ENCODE measurements around the gene STARD7. TPM values are rescaled to one million over a fixed set of nuclear protein-coding genes. Genes with fewer than 3 reads are reported as not detected.

Gene STARD7
- total and polyA plus RNA-seq, 2 experiments from 2014 or later: 72.2 to 222 TPM

DNA sequence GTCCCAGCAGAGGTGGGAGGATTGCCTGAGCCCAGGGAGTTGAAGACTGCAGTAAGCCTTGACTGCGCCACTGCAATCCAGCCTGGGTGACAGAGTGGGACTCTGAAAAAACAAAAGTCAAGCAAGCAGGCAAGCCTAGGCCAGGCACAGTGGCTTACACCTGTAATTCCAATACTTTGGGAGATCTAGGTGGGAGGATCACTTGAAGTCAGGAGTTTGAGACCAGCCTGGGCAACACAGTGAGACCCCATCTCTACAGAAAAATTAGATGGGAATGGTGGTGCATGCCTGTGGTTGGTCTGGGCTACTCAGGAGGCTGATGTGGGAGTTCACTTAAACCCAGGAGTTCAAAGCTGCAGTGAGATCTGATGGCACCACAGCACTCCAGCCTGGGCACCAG is 28.6 kb downstream of the STARD7 start:
- Histone ChIP-seq H4K20me1 (replicated peaks; ENCODE audit: insufficient read depth) (0 out of 2 replicates have a peak, but pooled peaks cover 4% of the 10 kb centered on the region), H3K27ac (ENCODE audit: low read depth) (no peak overlapping the region), H3K9me2 (ENCODE audit: insufficient read depth) (no peaks in the 10 kb centered on the region), H3K36me3 (ENCODE audit: insufficient read depth) (peaks cover 2% of the 10 kb centered on the region; the same call in 1 of the 2 replicates), H3K4me3 (no peak overlapping the region), H3K27me3 (ENCODE audit: insufficient read depth) (no peaks in the 10 kb centered on the region), H3K4me2 (no peak overlapping the region), H3K79me2 (replicated peaks; ENCODE audit: insufficient read depth) (no peaks in the 10 kb centered on the region), H3F3A (replicated peaks; ENCODE audit: low read depth) (0 out of 2 replicates have a peak, but pooled peaks cover 9% of the 10 kb centered on the region), H3K4me1 (ENCODE audit: insufficient read depth) (no peaks in the 10 kb centered on the region), H2AFZ (no peak overlapping the region)
- Mint-ChIP-seq H3K4me1 (no peaks in the 10 kb centered on the region), H3K9me3 (no peaks in the 10 kb centered on the region), H3K36me3 (ENCODE audit: low read depth) (peaks cover 13% of the 10 kb centered on the region), H3K27me3 (ENCODE audit: insufficient read depth, low read depth, poor library complexity) (peaks cover 5% of the 10 kb centered on the region), H3K4me3 (no peak overlapping the region), H3K27ac (no peak overlapping the region)
- TF ChIP-seq ZNF114 (CRISPR knock-in tag; IDR thresholded peaks at IDR 0.05) (no peak), JUNB (IDR thresholded peaks at IDR 0.05; ENCODE audit: unreplicated experiment) (no peak), EZH2phosphoT487 (IDR thresholded peaks at IDR 0.05; ENCODE audit: unreplicated experiment) (no peak), CREB1 (CRISPR knock-in tag; IDR thresholded peaks at IDR 0.05; ENCODE audit: low read depth) (no peak), NANOG (IDR thresholded peaks at IDR 0.05; ENCODE audit: borderline replicate concordance) (no peak), STAT1 (IDR thresholded peaks at IDR 0.05; ENCODE audit: unreplicated experiment) (no peak), ZNF331 (CRISPR knock-in tag; IDR thresholded peaks at IDR 0.05; ENCODE audit: low read depth) (no peak), POLR2AphosphoS5 (IDR thresholded peaks at IDR 0.05; ENCODE audit: low read depth) (no peak), EZH2 (IDR thresholded peaks at IDR 0.05; ENCODE audit: low read depth, unreplicated experiment) (no peak)
- TF ChIP-seq, protein P1, sequence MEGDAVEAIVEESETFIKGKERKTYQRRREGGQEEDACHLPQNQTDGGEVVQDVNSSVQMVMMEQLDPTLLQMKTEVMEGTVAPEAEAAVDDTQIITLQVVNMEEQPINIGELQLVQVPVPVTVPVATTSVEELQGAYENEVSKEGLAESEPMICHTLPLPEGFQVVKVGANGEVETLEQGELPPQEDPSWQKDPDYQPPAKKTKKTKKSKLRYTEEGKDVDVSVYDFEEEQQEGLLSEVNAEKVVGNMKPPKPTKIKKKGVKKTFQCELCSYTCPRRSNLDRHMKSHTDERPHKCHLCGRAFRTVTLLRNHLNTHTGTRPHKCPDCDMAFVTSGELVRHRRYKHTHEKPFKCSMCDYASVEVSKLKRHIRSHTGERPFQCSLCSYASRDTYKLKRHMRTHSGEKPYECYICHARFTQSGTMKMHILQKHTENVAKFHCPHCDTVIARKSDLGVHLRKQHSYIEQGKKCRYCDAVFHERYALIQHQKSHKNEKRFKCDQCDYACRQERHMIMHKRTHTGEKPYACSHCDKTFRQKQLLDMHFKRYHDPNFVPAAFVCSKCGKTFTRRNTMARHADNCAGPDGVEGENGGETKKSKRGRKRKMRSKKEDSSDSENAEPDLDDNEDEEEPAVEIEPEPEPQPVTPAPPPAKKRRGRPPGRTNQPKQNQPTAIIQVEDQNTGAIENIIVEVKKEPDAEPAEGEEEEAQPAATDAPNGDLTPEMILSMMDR (conservative IDR thresholded peaks at IDR 0.05; ENCODE audit: low read depth in 2 of 2): no peak
- TF ChIP-seq, protein P2, sequence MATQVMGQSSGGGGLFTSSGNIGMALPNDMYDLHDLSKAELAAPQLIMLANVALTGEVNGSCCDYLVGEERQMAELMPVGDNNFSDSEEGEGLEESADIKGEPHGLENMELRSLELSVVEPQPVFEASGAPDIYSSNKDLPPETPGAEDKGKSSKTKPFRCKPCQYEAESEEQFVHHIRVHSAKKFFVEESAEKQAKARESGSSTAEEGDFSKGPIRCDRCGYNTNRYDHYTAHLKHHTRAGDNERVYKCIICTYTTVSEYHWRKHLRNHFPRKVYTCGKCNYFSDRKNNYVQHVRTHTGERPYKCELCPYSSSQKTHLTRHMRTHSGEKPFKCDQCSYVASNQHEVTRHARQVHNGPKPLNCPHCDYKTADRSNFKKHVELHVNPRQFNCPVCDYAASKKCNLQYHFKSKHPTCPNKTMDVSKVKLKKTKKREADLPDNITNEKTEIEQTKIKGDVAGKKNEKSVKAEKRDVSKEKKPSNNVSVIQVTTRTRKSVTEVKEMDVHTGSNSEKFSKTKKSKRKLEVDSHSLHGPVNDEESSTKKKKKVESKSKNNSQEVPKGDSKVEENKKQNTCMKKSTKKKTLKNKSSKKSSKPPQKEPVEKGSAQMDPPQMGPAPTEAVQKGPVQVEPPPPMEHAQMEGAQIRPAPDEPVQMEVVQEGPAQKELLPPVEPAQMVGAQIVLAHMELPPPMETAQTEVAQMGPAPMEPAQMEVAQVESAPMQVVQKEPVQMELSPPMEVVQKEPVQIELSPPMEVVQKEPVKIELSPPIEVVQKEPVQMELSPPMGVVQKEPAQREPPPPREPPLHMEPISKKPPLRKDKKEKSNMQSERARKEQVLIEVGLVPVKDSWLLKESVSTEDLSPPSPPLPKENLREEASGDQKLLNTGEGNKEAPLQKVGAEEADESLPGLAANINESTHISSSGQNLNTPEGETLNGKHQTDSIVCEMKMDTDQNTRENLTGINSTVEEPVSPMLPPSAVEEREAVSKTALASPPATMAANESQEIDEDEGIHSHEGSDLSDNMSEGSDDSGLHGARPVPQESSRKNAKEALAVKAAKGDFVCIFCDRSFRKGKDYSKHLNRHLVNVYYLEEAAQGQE (IDR thresholded peaks at IDR 0.05; ENCODE audit: unreplicated experiment): no peak
- TF ChIP-seq, protein P3, sequence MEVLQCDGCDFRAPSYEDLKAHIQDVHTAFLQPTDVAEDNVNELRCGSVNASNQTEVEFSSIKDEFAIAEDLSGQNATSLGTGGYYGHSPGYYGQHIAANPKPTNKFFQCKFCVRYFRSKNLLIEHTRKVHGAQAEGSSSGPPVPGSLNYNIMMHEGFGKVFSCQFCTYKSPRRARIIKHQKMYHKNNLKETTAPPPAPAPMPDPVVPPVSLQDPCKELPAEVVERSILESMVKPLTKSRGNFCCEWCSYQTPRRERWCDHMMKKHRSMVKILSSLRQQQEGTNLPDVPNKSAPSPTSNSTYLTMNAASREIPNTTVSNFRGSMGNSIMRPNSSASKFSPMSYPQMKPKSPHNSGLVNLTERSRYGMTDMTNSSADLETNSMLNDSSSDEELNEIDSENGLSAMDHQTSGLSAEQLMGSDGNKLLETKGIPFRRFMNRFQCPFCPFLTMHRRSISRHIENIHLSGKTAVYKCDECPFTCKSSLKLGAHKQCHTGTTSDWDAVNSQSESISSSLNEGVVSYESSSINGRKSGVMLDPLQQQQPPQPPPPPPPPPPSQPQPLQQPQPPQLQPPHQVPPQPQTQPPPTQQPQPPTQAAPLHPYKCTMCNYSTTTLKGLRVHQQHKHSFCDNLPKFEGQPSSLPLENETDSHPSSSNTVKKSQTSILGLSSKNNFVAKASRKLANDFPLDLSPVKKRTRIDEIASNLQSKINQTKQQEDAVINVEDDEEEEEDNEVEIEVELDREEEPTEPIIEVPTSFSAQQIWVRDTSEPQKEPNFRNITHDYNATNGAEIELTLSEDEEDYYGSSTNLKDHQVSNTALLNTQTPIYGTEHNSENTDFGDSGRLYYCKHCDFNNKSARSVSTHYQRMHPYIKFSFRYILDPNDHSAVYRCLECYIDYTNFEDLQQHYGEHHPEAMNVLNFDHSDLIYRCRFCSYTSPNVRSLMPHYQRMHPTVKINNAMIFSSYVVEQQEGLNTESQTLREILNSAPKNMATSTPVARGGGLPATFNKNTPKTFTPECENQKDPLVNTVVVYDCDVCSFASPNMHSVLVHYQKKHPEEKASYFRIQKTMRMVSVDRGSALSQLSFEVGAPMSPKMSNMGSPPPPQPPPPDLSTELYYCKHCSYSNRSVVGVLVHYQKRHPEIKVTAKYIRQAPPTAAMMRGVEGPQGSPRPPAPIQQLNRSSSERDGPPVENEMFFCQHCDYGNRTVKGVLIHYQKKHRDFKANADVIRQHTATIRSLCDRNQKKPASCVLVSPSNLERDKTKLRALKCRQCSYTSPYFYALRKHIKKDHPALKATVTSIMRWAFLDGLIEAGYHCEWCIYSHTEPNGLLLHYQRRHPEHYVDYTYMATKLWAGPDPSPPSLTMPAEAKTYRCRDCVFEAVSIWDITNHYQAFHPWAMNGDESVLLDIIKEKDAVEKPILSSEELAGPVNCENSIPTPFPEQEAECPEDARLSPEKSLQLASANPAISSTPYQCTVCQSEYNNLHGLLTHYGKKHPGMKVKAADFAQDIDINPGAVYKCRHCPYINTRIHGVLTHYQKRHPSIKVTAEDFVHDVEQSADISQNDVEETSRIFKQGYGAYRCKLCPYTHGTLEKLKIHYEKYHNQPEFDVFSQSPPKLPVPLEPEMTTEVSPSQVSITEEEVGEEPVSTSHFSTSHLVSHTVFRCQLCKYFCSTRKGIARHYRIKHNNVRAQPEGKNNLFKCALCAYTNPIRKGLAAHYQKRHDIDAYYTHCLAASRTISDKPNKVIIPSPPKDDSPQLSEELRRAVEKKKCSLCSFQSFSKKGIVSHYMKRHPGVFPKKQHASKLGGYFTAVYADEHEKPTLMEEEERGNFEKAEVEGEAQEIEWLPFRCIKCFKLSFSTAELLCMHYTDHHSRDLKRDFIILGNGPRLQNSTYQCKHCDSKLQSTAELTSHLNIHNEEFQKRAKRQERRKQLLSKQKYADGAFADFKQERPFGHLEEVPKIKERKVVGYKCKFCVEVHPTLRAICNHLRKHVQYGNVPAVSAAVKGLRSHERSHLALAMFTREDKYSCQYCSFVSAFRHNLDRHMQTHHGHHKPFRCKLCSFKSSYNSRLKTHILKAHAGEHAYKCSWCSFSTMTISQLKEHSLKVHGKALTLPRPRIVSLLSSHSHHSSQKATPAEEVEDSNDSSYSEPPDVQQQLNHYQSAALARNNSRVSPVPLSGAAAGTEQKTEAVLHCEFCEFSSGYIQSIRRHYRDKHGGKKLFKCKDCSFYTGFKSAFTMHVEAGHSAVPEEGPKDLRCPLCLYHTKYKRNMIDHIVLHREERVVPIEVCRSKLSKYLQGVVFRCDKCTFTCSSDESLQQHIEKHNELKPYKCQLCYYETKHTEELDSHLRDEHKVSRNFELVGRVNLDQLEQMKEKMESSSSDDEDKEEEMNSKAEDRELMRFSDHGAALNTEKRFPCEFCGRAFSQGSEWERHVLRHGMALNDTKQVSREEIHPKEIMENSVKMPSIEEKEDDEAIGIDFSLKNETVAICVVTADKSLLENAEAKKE (CRISPR knock-in tag; IDR thresholded peaks at IDR 0.05): no peak
- TF ChIP-seq, protein P4, sequence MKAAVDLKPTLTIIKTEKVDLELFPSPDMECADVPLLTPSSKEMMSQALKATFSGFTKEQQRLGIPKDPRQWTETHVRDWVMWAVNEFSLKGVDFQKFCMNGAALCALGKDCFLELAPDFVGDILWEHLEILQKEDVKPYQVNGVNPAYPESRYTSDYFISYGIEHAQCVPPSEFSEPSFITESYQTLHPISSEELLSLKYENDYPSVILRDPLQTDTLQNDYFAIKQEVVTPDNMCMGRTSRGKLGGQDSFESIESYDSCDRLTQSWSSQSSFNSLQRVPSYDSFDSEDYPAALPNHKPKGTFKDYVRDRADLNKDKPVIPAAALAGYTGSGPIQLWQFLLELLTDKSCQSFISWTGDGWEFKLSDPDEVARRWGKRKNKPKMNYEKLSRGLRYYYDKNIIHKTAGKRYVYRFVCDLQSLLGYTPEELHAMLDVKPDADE (IDR thresholded peaks at IDR 0.05): no peak
- no peak for DNase-seq (ENCODE audit: low spot score)
- ATAC-seq: no peak
